Stimulated activated CD8-positive, alpha-beta memory T cell treated with anti-CD3 and anti-CD28 coated beads, Interleukin-7, amount 100 ng/mL, for 24 hours (primary cell): ENCODE measurements around the gene STOX2.
"Not testable (repeated sequence)": the region's sequence is repeated elsewhere in the genome, so short reads cannot be mapped to it uniquely, and the experiment has no call there.

ENCODE experiments used
- DNase-seq: peaks from one replicate; pipeline ENCODE4 v3.0.0-alpha.2; 2020; ENCODE audit warnings: low read depth

STOX2 gene

DNA sequence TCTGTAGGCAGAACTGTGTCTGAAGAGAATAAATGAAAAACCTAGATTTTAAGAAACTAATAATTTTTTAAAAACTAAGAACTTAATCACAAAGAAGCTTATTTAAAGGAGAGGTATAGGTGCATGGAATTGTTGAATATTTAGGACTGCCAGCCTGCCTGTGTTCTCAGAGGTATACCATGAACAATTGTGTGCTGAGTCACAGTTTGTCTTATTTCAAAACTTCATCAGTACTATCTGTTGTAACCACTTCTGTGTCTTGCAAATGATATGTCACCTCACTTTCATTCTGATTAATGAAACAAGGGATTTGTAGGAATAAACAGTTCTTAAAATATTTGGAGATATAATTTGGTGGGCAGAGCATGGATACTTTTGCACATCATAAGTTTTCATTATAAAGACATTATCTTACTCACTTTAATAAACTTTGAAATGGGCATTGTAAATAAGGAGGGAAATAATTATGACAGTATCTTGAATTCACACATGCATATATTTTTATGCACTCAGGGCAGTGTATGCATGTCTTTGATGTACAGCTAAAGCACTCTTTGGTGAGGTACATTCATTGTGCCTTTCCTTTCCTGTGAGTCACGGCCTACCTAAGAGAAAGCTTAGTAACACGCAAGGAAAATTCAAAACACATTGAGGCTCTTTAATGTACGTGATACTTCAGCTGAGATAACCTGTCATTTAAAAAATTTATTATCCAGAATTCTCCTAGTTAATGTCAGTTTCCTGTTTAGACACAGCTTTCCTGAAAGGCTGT, 31.7 kb downstream of the STOX2 start:
- no peak for DNase-seq

DNA sequence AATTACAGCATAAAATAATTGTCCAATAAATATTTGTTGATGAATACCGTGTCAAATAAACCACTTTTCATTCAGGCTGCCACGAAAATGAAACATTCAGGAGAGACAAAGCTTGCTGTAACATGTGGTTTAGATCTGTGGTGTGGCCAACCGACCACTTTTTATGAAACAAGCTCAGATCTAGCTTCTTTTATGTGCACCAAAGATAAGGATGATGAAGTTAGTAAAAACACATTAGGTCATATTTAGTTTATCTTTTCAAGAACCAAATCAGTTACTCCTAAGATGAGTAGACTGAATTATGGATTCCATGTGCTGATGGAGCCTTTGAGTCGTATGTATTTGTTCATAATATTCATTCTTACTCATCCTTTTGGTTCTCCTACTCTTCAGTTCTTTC, 35.8 kb downstream of the STOX2 start:
- no peak for DNase-seq

DNA sequence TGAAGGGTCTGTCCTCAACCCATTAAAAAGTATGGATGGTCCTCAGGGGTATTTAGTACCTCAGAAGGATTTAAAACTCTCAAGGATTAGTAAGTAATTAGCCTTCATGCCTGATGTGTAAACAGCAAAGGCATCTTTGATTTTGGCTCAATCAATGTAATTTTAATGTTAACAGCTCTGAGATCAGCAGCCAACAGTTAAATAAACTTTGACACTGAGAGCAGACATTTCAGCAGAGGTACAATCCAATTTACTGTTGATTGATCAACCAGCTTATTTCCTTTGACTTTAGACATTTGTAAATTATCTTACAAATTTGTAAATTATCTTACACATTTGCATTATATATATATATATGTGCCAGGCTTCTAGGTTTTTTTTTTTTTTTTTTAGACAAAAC, 36.9 kb downstream of the STOX2 start:
- DNase-seq = no peak

DNA sequence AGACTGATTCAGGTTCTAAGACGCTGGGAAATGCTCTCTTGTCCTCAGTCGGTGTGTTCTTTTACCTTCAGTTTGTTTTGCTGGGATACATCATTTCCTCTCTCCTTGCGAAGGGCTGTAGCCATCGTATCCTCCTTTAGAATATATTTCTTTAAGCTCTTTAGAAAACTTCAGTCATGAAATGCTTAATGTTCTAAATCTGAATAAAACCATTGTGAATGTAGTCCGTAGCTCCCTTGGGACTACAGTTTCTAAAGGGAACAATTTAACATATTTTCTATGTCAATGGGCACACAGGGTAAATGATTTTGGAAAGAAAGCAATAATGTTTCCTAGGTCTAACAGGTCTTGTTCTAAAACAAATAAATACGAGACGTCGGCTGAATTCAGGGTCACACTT, 40.6 kb downstream of the STOX2 start:
- DNase-seq = no peak

DNA sequence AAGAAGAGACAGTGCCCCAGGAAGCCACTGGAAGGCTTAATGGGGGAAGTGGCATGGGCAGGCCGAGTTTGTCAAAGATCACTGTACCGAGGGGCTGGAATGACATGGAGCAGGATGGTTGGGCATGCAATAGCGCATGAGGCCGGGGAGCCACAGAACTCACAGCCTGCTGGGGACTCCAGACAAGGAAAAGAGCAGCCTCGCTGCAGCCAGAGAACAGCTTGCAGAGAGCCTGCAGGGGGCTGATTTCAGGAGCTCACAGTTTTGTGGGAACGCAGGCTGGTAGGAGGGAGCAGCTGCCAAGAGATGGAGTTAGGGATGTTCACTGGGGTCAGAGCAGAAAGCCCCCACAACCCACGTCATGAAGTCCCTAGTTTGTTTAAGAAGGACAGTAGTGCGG, 45.4 kb downstream of the STOX2 start:
- DNase-seq = no peak

DNA sequence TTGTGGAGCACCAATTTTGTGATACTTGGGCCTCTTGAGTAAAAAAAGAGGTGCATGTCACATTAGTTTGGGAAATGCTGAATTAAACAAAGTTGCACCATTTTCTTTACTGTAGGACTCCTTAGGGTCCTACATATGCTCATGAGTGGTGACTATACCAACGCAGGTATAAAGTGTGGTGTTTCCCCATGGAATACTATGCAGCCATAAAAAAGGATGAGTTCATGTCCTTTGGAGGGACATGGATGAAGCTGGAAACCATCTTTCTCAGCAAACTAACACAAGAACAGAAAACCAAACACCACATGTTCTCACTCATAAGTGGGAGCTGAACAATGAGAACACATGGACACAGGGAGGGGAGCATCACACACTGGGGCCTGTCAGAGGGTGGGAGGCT, 47.5 kb downstream of the STOX2 start:
- not testable (repeated sequence) for DNase-seq

DNA sequence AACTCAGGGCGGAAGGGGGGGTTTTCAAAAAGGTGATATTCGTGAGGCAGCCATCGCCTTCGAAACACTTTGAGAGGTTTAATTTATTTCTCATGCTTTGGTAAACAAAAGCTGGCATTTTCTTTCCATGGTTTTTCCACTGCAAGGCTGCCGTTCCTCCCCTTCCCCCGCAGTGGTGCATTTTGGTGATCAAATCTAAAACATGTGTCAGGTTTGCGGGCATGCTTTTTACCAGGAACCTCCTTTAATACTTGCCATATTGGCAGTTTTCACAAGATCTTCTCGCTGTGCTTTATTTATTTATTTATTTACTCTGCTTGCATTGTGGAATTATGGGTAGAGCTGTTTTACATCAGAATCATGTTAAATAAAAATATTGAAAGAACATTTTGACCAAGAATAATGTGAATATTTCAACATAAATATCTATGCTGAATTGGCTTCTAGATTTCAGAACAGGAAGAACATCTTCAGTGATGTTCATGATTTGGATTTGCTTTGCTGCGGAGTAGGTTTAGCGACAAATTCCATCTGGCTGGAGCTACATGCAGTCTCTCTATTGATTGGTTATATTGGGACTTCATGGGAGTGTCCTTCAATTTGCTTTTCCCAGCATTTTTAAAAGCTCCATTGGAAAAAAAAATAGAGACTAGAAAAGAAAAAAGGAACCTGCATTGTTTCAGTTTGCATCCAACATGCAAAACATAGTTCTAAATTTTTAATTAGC, 54.4 kb downstream of the STOX2 start:
- DNase-seq = no peak

DNA sequence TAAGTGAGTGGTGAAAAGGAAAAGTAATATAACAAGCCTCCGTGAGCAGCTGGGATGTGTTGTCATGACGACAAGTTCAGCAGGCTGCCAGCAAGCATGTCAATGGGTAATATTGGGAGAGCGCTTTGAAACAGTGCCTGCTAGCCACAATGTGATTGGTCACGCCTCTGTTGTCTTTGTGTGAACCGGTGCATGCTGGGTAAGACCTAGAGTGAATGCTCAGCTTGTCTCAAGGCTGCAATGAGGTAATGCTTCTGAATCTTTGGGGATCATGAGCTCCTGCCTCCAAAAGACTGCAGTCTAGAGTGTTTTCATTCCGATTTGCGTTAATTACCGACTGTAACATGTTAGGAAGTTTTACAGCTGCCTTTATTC, 54.9 kb downstream of the STOX2 start:
- no peak for DNase-seq

DNA sequence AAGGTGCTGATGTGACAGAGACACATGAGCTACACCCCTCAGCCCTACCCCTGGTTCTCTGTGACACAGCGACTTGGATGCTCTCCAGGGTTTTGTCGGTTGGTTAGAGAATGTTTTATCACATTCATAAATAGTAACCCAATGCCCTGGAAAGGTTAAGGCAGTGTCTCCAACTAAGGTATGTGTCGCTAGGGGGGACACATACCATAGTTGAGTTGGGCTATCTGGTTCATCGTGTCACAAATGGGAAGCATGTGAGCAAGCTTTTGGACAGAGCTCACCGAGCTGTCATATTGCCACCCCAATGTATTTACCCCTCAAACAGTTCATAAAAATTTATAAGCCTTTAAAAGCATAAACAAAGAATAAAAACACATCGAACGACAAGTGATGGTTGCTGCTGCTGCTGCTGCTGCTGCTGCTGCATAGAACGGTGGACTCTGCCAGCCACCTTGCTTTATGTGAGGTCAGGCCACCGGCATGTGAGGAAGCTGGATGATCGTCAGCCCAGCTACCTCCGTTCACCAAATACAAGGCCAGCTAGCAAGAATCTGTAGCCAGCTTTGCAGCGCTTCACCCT, 55.9 kb downstream of the STOX2 start:
- no peak for DNase-seq

DNA sequence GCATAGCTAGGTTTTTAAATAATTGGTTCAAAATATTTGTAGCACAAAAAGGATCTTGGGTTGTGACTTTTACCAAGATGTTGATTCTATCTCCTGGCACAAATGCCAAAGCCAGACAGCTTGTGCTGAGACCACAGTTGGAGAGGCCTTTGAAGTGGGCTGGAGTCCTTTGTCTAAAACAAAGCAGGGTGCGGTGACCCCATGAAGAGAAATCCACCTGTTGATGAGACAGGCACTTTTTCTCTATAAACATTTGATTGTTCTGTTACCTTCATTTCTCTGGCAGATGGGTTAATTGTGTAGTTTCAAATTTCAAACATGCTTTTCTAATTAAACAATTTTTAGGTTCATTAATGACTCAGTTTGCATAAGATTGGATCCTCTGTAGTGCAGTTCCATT, 56.7 kb downstream of the STOX2 start:
- no peak for DNase-seq

DNA sequence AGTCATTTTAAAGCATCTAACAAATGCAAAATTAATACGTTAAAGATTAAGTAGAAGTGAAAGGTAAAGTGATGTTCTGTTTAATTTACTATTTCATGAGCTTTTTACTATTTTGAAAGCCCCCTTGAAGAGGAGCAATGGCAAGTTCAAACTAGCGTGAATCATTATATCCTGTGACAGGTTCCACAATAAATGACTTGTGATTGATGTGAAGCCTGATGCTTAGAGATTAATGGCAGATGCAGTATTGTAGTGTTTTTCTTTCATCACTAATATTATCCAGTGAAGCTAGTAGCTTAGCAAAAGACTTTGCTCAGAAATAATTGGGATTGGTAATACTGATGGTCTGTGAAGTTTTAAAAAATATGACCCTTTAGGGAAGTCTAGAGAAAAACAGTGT, 57.3 kb downstream of the STOX2 start:
- DNase-seq = no peak

DNA sequence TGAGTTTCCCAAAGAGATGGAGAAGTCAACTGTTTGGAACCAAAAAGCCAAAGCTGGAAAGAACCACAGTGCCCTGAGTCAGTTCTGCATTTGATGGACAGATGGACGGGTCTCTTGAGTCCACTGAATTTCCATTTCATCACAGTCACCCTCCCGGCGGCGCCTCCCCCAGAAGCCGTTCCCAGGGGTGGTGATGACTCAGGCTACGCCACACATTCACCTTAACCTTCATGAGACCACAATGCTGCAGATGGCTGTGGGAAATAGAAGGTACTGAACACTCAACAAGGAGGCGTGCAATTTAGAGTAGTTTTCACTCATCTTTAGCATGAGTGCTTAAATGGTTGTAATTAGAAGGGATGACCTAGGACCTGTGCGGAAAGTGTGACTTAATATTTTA, 61.3 kb downstream of the STOX2 start:
- no peak for DNase-seq

DNA sequence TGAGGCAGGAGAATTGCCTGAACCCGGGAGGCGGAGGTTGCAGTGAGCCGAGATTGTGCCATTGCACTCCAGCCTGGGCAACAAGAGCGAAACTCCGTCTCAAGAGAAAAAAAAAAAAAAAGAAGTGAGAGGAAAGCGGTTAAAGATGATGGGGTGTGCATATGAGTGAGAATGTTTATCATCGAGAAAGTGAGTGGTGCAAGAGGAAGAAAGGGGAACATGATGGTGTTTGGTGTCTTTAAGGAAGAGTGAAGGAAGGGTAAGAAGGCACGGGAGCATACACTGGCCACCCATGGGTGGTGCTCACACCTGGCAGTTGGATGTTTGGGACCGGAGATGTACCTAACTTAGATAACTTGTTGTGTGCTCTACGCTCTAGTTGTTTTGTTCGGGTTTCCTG, 62.2 kb downstream of the STOX2 start:
- DNase-seq = no peak

DNA sequence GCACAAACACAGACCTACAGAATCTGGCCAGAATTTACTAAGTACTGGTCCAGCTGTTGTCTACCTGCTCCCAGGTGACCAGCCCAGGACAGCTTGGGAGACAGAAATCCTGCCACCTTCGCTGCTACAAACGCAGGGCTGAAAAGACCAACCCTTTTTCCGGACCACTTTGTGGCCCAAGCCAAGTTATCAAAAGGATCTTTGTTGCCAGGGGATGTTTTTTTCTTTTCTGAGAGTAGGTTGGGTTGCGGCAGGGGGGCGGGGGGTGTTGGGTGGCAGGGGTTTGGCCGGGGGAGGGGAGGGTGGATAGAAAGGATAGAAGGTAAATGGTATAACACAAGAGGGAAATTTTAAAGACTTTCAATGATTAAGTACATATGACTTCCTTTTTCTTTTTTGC, 63.4 kb downstream of the STOX2 start:
- DNase-seq = no peak

DNA sequence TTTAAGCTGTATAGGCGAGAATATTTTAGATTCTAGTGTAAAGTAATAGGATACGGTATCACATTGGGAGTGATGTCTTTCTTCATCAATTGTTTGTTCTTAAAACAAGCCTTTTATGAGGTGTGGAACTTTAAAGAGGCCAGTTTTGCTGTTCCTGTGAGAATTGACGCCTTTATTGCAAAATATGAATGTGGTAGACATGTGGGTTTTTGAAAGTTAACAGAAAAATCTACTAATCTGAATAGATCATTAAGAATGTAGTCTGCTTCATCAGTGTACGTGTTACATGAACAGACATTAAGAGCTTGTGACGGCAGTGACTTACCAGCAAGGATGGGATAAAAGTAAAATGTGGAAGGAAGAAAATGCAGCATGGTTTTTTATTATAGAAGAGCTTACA, 63.8 kb downstream of the STOX2 start:
- no peak for DNase-seq

DNA sequence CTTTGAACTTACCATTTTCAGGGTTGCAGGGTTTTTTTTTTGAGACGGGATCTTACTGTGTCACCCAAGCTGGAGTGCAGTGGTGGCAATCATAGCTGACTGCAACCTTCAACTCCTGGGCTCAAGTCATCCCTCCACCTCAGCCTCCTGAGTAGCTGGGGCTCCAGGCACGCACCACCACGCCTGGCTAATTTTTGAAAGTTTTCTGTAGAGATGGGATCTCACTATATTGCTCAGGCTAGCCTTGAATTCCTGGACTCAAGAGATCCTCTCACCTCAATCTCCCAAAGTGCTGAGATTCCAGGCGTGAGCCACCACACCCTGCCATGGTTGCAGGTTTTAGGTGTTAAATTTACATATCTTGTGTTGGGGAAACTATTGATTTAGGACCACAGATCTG, 64.5 kb downstream of the STOX2 start:
- no peak for DNase-seq

DNA sequence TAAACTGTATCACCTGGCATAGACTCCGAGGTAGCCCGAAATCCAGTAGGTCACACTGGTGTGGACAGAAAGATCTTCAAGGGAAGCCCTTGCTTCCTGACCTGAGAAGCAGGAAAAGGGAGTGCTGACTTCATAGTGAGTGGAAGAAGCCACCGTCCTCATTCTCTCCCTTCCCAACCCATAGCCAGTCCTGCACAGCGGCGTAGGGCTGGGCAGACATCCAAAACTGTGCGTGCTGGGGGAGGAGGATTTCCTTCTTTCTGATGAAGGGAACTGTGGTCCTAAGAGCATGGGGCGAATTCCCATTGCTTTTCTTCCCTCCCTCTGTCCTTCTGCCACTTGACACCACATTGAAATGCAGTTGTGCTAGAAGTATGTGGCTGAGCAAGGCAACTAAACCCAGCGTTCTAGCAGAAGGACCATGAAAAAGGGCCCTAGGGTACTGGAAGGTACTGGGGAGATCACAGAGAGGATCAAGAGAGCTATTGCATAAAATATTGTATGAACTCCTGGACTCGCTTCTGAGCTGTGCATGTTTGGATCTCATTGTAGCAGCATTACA, 66.9 kb downstream of the STOX2 start:
- no peak for DNase-seq

DNA sequence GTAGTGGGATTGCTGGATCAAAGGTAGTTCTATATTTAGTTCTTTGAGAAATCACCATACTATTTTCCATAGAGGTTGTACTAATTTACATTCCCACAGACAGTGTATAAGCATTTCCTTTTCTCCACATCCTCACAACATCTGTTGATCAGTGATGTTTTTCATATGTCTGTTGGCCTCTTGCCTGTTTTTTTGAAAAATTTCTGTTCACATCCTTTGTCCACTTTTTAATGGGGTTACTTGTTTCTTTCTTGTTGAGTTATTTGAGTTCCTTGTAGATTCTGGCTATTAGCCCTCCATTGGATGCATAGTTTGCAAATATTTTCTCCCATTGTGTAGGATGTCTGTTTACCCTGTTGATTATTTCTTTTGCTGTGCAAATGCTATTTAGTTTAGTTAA, 72.6 kb downstream of the STOX2 start:
- DNase-seq = no peak

DNA sequence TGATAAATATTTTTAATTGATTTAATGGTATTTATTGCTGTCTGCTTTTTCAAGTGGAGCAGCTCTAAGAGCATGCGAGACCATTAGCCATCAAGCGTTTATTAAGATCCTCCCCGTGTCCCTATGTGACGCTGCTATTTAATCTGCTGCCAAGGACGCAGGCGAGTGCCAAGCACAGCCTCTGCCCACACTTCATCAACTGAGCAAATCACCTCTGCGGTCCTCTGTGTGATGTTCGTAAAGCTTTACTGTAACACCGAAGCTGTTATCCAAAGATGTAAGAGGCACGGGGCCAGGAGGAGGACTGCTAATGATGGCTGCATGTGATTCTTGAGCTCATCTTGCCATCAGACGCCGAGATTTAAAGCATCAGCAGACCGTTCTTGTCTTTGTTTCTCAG, 79.5 kb downstream of the STOX2 start:
- no peak for DNase-seq

DNA sequence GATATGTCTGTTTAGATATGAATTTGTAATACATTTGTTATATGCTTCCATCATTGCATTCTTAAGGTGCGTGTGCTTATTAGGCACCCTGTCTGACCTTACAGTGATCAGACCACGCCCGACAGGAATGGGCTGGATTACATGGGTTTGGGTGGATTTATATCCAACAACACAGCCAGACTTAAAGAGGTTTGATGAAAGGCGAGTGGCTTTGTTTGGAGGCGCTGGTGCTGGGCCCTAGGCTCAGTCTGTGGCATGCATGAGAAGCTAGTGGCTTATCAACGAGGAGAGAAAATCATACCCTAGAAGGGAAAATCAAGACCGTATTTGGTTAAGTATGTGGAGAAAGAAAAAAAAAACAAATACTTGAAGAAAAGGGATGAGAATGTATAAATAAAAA, 80.7 kb downstream of the STOX2 start:
- no peak for DNase-seq

DNA sequence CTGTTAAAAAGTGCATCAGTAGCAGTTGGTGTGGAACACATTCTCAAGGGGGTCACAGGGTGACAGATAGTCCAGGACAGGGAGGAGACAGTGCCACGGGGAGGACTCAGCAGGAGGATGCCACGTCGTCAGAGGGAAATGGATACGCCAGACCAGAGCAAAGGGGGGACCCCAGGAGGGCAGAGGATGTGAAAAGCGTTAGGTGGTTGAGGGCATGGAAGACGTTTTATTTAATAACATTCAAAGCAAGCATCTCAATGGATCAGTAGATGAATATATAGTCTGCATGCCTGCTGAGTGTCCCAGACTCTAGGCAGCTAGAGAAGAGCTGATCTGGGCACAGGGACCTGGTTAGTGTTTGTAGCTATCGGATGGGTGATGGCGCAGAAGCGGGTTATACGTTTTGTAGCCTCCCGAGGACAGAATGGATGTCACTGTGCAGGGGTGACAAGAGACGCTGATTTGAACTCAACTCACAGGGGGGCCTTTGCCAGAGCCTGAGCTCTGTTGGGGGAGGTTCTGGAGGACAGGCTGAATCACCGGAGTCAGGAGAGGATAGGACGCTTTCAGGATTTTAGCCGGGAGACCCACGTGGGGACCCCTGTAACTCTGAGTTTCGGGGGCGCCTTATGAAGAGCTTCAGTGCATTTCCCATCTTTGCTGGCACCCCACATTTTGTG, 81.3 kb downstream of the STOX2 start:
- no peak for DNase-seq
